Heart left ventricle (tissue), 16 donors: ENCODE results near the gene ANKRD13B. TPM values are rescaled to one million over a fixed set of nuclear protein-coding genes. Genes with fewer than 3 reads are reported as not detected.
A peak's percentile ranks its signal among the peaks of the same experiment; 100 is the strongest.

ENCODE experiments used
- ATAC-seq, 4 donors: fragments of 200-7000 bp; cut with Tn5 transposase; one replicate each; pipeline ENCODE4 v1.9.1; 2020 to 2022; ENCODE audit warnings: moderate library complexity in 4 of 4, mild to moderate bottlenecking in 3 of 4, moderate number of reproducible peaks in 1 of 4
- DNase-seq, 5 donors: peaks; one replicate each; pipeline ENCODE4 v3.0.0-alpha.2; 2020
- H3K27ac ChIP-seq, 12 donors: fragments of 200-600 bp; sonication (generic) in 4 of 12; one replicate each; pipeline versions ENCODE4 v1.5.0 to v1.8.0; 2016 to 2022; ENCODE audit warnings: mild to moderate bottlenecking in 2 of 12
- H3K27me3 ChIP-seq, 9 donors: fragments of 200-600 bp; sonication (generic) in 2 of 9; one replicate each; pipeline versions ENCODE4 v1.5.1 to v1.8.0; 2016 to 2022; ENCODE audit warnings: mild to moderate bottlenecking in 3 of 9
- H3K36me3 ChIP-seq, 9 donors: fragments of 200-600 bp; sonication (generic) in 2 of 9; one replicate each; pipeline versions ENCODE4 v1.5.0 to v1.8.0; 2018 to 2022; ENCODE audit warnings: mild to moderate bottlenecking in 2 of 9
- H3K4me1 ChIP-seq, 12 donors: fragments of 200-600 bp; sonication (generic) in 4 of 12; one replicate each; pipeline versions ENCODE4 v1.5.0 to v1.8.0; 2016 to 2022; ENCODE audit warnings: mild to moderate bottlenecking in 3 of 12
- H3K4me3 ChIP-seq, 12 donors: fragments of 200-600 bp; sonication (generic) in 4 of 12; one replicate each; pipeline versions ENCODE4 v1.5.0 to v1.8.0; 2017 to 2022; ENCODE audit warnings: mild to moderate bottlenecking in 9 of 12, moderate library complexity in 4 of 12
- H3K9me3 ChIP-seq, 12 donors: fragments of 200-600 bp; sonication (generic) in 4 of 12; one replicate each; pipeline versions ENCODE4 v1.5.0 to v1.8.0; 2016 to 2022; ENCODE audit warnings: mild to moderate bottlenecking in 1 of 12
- POLR2A ChIP-seq, 2 donors: fragments of 450-650 bp; IDR thresholded peaks; one replicate each; pipeline ENCODE4 v1.6.1; 2017; ENCODE audit warnings: antibody characterized with exemption in 2 of 2, mild to moderate bottlenecking in 2 of 2, moderate library complexity in 2 of 2
- WGBS, 4 donors: extraction: QIAGEN DNeasy Blood & Tissue Kit in 2 of 4; methylation state at CpG; one replicate each; pipeline versions ENCODE4 v1.1.5 to v1.1.7; 2013 to 2018; 5-methylcytosine and 5-hydroxymethylcytosine counted together
- intact Hi-C, 10 donors: fragments of 100-400 bp; cut with DNase I; formaldehyde crosslinking; loops; one replicate each; pipeline versions ENCODE4 v1.11.1 to v1.14.2; 2022
- polyA plus RNA-seq, 2 donors: library from polyadenylated mRNA; stranded (reverse); fragments of 200-250 nt; gene quantifications; one replicate each; pipeline ENCODE4 v1.2.3, GENCODE V29; 2013
- total RNA-seq, 9 donors: library from RNA; depleted of rRNA in 2 of 9; stranded (reverse); fragments of >200 nt in 2 of 9; fragmentation: NEBNext Ultra II Directional in 3 of 9; extraction: Animal tissue kit (Norgen Biotek cat#: 25700) in 3 of 9; gene quantifications; one replicate each; pipeline versions ENCODE4 v1.1.0 to v1.2.4, GENCODE V29; 2016 to 2023
- TF ChIP-seq, protein P1 (sequence below), 12 donors: fragments of 200-600 bp; sonication (generic) in 4 of 12; IDR thresholded peaks; one replicate each; pipeline versions ENCODE4 v1.5.0 to v1.8.0; 2018 to 2022; ENCODE audit warnings: antibody characterized with exemption in 12 of 12, mild to moderate bottlenecking in 5 of 12
- donor health status: ischemic (EF 13 %, LVEDD 7.1; RV severe dilation, severe dysfunction).
- donor health status: healthy with polysubstance abuse.
- donor health status: DM: no; HTN: yes; CAD: no.
- donor health status: DM: no; HTN: no; CAD: no.
- donor health status: ischemic (EF 25% LVEDD 6.9; RV normal size, moderate dysfunction).
- donor health status: ischemic (EF 25% LVEDD 5.7; RV mildly dilated, moderate dysfunction).
- donor health status: healthy.
- donor health status: DM: yes; HTN: yes; CAD: no.
- donor health status: ischemic (EF 35%, LVEDD 5.7; RV mildly dilated, moderate dysfunction).
- donor health status: nonischemic (EF 11% LVEDD 7.7; RV severe dilation, severe dysfunction).
- donor health status: DM: yes; HTN: yes; CAD: no.
- donor health status: PGD.
- donor health status: ischemic (EF 29% LVEDD 5.4; RV normal size, mild dysfunction).
- donor health status: nonischemic (EF 23%, LVEDD 6.1; RV moderate dilation, normal function).

The ANKRD13B gene
- total and polyA plus RNA-seq, 11 donors, result 4.1 to 12.7 (median 6.1) TPM

- Histone ChIP-seq H3K27me3 (no peaks in the 10 kb centered on the region), H3K9me3 (no peaks in the 10 kb centered on the region), H3K4me3 (peak within 1 kb of the TSS; percentile 66 to 86 (median 81)), H3K4me1 (peaks cover 5 to 71% (median 41%) of the 10 kb centered on the region in 12 donors), H3K36me3 (peaks cover 0 to 5% (median 1%) of the 10 kb centered on the region in 9 donors), H3K27ac (peak within 1 kb of the TSS; percentile 66 to 93 (median 88))
- WGBS, 4 donors, result 1 to 4% (median 1%) methylated on average over 19 to 85 of the region's 85 CpGs
- ATAC-seq (peak; percentile 63 to 83 (median 72)), DNase-seq (peak; percentile 88 to 94 (median 92))
- TF ChIP-seq, protein P1, sequence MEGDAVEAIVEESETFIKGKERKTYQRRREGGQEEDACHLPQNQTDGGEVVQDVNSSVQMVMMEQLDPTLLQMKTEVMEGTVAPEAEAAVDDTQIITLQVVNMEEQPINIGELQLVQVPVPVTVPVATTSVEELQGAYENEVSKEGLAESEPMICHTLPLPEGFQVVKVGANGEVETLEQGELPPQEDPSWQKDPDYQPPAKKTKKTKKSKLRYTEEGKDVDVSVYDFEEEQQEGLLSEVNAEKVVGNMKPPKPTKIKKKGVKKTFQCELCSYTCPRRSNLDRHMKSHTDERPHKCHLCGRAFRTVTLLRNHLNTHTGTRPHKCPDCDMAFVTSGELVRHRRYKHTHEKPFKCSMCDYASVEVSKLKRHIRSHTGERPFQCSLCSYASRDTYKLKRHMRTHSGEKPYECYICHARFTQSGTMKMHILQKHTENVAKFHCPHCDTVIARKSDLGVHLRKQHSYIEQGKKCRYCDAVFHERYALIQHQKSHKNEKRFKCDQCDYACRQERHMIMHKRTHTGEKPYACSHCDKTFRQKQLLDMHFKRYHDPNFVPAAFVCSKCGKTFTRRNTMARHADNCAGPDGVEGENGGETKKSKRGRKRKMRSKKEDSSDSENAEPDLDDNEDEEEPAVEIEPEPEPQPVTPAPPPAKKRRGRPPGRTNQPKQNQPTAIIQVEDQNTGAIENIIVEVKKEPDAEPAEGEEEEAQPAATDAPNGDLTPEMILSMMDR (IDR thresholded peaks at IDR 0.05), result no peak
- peak in 1 of 2 donors; percentile 83 for TF ChIP-seq POLR2A (IDR thresholded peaks at IDR 0.05)
- intact Hi-C loops, result loop anchor here in 2 of 10 donors (2.0 to 10.0 kb wide), 3 partner anchors 20 to 916 kb away; partner anchors contain the start of gene GIT1 (in 1 of the 2)
Observed at GRCh38 chr17:29568331-29569244, 24.3 kb upstream of the ANKRD13B start, which contains the start of gene TP53I13. Gene TP53I13 (plus strand): TSS chr17:29568701. CDS start chr17:29568759, 58 bp downstream.

- intact Hi-C loops, result loop anchor here in 2 of 10 donors (2.0 to 10.0 kb wide), 3 partner anchors 19 to 915 kb away; partner anchors contain the start of gene GIT1 (in 1 of the 2)
- no peak for ATAC-seq
- TF ChIP-seq POLR2A (IDR thresholded peaks at IDR 0.05), result no peak
- TF ChIP-seq, protein P1 (IDR thresholded peaks at IDR 0.05), result no peak
- Histone ChIP-seq H3K4me3 (peak overlapping the region; percentile 49 to 86 (median 81)), H3K27ac (peak overlapping the region; percentile 66 to 93 (median 88)), H3K36me3 (peaks cover 0 to 13% (median 9%) of the 10 kb centered on the region in 9 donors), H3K27me3 (no peaks in the 10 kb centered on the region), H3K9me3 (no peaks in the 10 kb centered on the region), H3K4me1 (peaks cover 5 to 71% (median 41%) of the 10 kb centered on the region in 12 donors)
- 59 to 75% (median 64%) methylated on average over 13 to 14 of the region's 14 CpGs for WGBS, 4 donors
- peak in 3 of 5 donors; percentile 10 to 28 (median 20) for DNase-seq
Observed at GRCh38 chr17:29569245-29569950, 23.5 kb upstream of the ANKRD13B start.

GRCh38 chr17:29570521-29570920 lies 22.4 kb upstream of the ANKRD13B start:
- no peak for ATAC-seq
- 71 to 75% (median 72%) methylated on average over 7 of the region's 7 CpGs for WGBS, 4 donors
- intact Hi-C loops, result loop anchor here in 1 of 10 donors (10.0 kb wide), 1 partner anchor 524 kb away; no protein-coding TSS in a partner anchor

More at GRCh38 chr17:29570521-29570920, 22.4 kb upstream of the ANKRD13B start:
- Histone ChIP-seq H3K27ac (no peak overlapping the region), H3K36me3 (peaks cover 0 to 24% (median 21%) of the 10 kb centered on the region in 9 donors), H3K9me3 (no peaks in the 10 kb centered on the region), H3K27me3 (no peaks in the 10 kb centered on the region), H3K4me3 (no peak overlapping the region), H3K4me1 (peaks cover 5 to 70% (median 39%) of the 10 kb centered on the region in 12 donors)
- peak in 2 of 5 donors; percentile 6 to 30 for DNase-seq
- TF ChIP-seq POLR2A (IDR thresholded peaks at IDR 0.05), result no peak
- TF ChIP-seq, protein P1 (IDR thresholded peaks at IDR 0.05), result no peak
